Thyroid gland (tissue), 4 donors: ENCODE results near the gene ZNF789.

Experiments used
- CTCF ChIP-seq, 6 experiments: fragments of 200-600 bp in 3 of 6; fragments of 450-650 bp in 3 of 6; sonication (generic) in 3 of 6; IDR thresholded peaks; one replicate each; pipeline ENCODE4 v1.5.1; 2016 to 2019; ENCODE audit warnings: antibody characterized with exemption in 6 of 6, mild to moderate bottlenecking in 2 of 6, inconsistent platforms in 1 of 6, moderate library complexity in 1 of 6
- POLR2A ChIP-seq, 2 donors: fragments of 450-650 bp; IDR thresholded peaks; one replicate each; pipeline ENCODE4 v1.6.1; 2017; ENCODE audit warnings: antibody characterized with exemption in 2 of 2, mild to moderate bottlenecking in 2 of 2, moderate library complexity in 1 of 2

GRCh38 chr7:99500637-99501009 lies 27.9 kb downstream of the ZNF789 start:
- TF ChIP-seq POLR2A (IDR thresholded peaks at IDR 0.05) (no peak), CTCF (IDR thresholded peaks at IDR 0.05) (no peak)
